Effector memory CD4-positive, alpha-beta T cell (primary cell): ENCODE measurements around the gene DUOX1.
A peak's percentile ranks its signal among the peaks of the same experiment; 100 is the strongest.

Experiments used
- DNase-seq, 3 donors: peaks; one replicate each; pipeline ENCODE4 v3.0.0-alpha.2; 2020
- H3K27ac ChIP-seq: 2 replicates; pipeline ENCODE4 v1.7.0; 2013; ENCODE audit warnings: mild to moderate bottlenecking, low read length, moderate library complexity; ENCODE audit not compliant: insufficient read depth, poor library complexity, severe bottlenecking
- H3K27me3 ChIP-seq: replicated peaks from 2 replicates; pipeline ENCODE4 v1.7.0; 2013; ENCODE audit warnings: mild to moderate bottlenecking, low read length; ENCODE audit not compliant: insufficient read depth, control insufficient read depth, poor library complexity, severe bottlenecking
- H3K36me3 ChIP-seq: 2 replicates; pipeline ENCODE4 v1.7.0; 2013; ENCODE audit warnings: mild to moderate bottlenecking, low read length, moderate library complexity; ENCODE audit not compliant: control insufficient read depth, insufficient read depth
- H3K4me1 ChIP-seq: 2 replicates; pipeline ENCODE4 v1.7.0; 2013; ENCODE audit warnings: low read length, mild to moderate bottlenecking; ENCODE audit not compliant: control insufficient read depth, insufficient read depth, poor library complexity, severe bottlenecking
- H3K4me3 ChIP-seq: 2 replicates; pipeline ENCODE4 v1.7.0; 2013; ENCODE audit warnings: low read length, low read depth, mild to moderate bottlenecking; ENCODE audit not compliant: insufficient read depth, poor library complexity, severe bottlenecking
- H3K9me3 ChIP-seq: 2 replicates; pipeline ENCODE4 v1.7.0; 2013; ENCODE audit warnings: mild to moderate bottlenecking, low read length, moderate library complexity; ENCODE audit not compliant: control insufficient read depth

Gene DUOX1

GRCh38 chr15:45121020-45121419 is 8.8 kb upstream of the DUOX1 start:
- H3K4me3 ChIP-seq = no peak overlapping the region
- H3K27me3 ChIP-seq = peaks cover 26% of the 10 kb centered on the region
- no peak for DNase-seq
- H3K27ac ChIP-seq = no peak overlapping the region
- no peaks in the 10 kb centered on the region for H3K9me3 ChIP-seq
- H3K36me3 ChIP-seq = no peaks in the 10 kb centered on the region
- peaks cover 22% of the 10 kb centered on the region for H3K4me1 ChIP-seq

- peaks cover 19% of the 10 kb centered on the region for H3K27me3 ChIP-seq
- no peak overlapping the region for H3K27ac ChIP-seq
- no peaks in the 10 kb centered on the region for H3K36me3 ChIP-seq
- no peak overlapping the region for H3K4me3 ChIP-seq
- DNase-seq = no peak
- peaks cover 13% of the 10 kb centered on the region for H3K4me1 ChIP-seq
- no peaks in the 10 kb centered on the region for H3K9me3 ChIP-seq
Observed at GRCh38 chr15:45121706-45122417, 7.9 kb upstream of the DUOX1 start.

DNA sequence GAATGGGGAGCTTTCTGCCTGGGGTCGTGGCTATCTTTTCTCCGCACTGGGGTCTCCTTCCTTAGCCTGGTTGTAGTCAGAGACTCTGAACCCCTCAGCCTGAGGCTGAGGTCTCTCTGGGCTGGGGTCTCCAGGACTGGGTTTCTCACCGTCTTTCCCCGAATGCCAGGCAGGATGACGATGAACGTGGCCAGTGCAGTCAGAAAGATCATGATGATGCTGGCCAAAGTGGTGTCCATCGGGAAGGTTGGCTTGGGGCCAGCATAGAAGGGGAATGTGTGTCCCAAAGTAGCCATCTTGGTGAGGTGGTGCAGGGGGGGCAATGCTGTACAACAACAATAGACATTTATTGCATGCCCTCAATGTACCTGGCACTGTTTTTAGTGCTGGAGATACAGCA is 7.1 kb upstream of the DUOX1 start:
- no peaks in the 10 kb centered on the region for H3K9me3 ChIP-seq
- H3K4me3 ChIP-seq = no peak overlapping the region
- H3K27ac ChIP-seq = no peak overlapping the region
- no peaks in the 10 kb centered on the region for H3K36me3 ChIP-seq
- DNase-seq = no peak
- peaks cover 10% of the 10 kb centered on the region for H3K27me3 ChIP-seq
- peaks cover 6% of the 10 kb centered on the region for H3K4me1 ChIP-seq

DNA sequence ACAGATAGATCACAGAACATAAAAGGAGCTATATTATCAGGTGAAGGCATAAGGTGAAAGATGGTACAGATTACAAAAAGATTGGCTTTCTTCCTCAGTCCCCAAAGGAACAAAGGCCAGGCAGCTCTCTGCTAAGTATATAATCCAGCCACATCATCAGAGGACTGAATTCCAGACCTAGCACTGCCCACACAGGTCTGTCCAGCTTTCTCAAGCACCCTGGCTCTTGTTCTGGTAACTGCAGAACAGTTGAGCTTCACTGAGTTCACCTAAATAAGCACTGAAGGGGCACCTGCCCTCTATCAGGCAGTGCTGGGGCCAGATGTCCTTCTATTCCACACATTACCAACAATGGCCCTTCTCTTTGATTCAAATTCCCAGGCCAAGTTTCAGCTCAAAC is 6.4 kb upstream of the DUOX1 start:
- Histone ChIP-seq H3K27me3 (peaks cover 10% of the 10 kb centered on the region), H3K4me1 (no peaks in the 10 kb centered on the region), H3K4me3 (no peak overlapping the region), H3K36me3 (no peaks in the 10 kb centered on the region), H3K9me3 (no peaks in the 10 kb centered on the region), H3K27ac (no peak overlapping the region)
- DNase-seq = no peak

GRCh38 chr15:45126535-45127158 is 3.1 kb upstream of the DUOX1 start:
- H3K4me3 ChIP-seq = no peak overlapping the region
- no peaks in the 10 kb centered on the region for H3K36me3 ChIP-seq
- DNase-seq = peak in 1 of 3 donors; percentile 29
- H3K9me3 ChIP-seq = no peaks in the 10 kb centered on the region
- peaks cover 25% of the 10 kb centered on the region for H3K27me3 ChIP-seq
- no peak overlapping the region for H3K27ac ChIP-seq
- no peaks in the 10 kb centered on the region for H3K4me1 ChIP-seq

GRCh38 chr15:45128971-45129639 is 689 bp upstream of the DUOX1 start:
- H3K27ac ChIP-seq = no peak overlapping the region
- H3K4me3 ChIP-seq = peak overlapping the region; percentile 5
- DNase-seq = no peak
- H3K27me3 ChIP-seq = peaks cover 30% of the 10 kb centered on the region
- no peaks in the 10 kb centered on the region for H3K36me3 ChIP-seq
- no peaks in the 10 kb centered on the region for H3K4me1 ChIP-seq
- no peaks in the 10 kb centered on the region for H3K9me3 ChIP-seq

DNA sequence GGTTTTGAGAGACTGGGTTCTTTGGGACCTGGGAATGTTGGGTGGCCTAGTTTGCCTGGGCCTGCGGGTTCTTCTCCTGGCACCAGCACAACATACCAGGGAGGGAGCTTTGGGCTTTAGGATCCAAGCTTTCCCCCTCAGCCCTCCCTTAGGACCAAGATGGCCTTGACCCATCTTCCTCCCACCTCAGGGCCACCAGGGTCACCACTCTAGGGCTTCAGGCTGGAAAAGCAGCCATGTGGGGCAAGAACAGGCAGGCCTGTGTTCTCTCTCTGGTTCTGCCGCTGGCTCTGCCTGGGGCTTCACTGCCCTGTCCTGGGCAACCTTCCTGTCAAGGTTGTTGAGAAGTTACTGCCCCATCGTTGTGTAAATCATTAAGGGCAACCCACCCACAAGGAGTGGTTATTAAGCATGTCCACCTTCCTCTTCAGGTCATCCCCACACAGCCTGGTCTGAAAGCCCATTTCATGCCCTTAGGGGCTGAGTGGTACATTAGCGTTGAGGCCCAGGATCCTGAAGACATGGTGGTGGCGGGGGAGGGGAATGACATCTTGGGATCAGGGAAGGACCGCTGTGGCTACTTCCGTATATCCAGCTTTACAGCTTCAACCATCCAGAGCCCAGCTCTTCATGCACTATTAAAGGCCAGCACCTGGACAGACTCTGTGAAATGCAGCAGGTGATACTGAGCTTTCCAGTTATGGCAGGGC is 652 bp downstream of the DUOX1 start:
- no peak for DNase-seq
- no peaks in the 10 kb centered on the region for H3K9me3 ChIP-seq
- no peaks in the 10 kb centered on the region for H3K36me3 ChIP-seq
- H3K4me3 ChIP-seq = no peak overlapping the region
- H3K27me3 ChIP-seq = peaks cover 38% of the 10 kb centered on the region
- no peak overlapping the region for H3K27ac ChIP-seq
- H3K4me1 ChIP-seq = peaks cover 5% of the 10 kb centered on the region

DNA sequence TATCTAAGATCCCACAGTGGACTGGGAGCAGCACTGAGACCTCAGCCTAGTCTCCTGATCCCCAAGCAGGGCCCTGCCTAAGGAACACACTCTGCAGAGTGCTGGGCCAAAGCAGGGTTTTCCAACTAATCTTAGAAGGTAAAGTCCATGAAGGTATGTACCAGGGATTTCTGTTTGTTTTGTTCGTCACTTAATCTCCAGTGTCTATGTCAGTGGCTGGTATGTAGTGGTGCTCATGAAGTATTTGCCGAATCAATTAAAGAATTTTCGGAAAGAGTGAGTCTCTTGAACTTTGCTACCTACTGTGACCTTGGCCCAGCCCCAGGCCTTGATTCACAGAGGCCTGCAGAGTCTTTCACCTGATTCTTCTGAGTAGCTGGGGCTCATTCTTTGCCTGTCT is 1.7 kb downstream of the DUOX1 start:
- Histone ChIP-seq H3K36me3 (no peaks in the 10 kb centered on the region), H3K4me1 (peaks cover 5% of the 10 kb centered on the region), H3K27ac (no peak overlapping the region), H3K9me3 (no peaks in the 10 kb centered on the region), H3K27me3 (peaks cover 46% of the 10 kb centered on the region), H3K4me3 (no peak overlapping the region)
- DNase-seq = no peak

DNA sequence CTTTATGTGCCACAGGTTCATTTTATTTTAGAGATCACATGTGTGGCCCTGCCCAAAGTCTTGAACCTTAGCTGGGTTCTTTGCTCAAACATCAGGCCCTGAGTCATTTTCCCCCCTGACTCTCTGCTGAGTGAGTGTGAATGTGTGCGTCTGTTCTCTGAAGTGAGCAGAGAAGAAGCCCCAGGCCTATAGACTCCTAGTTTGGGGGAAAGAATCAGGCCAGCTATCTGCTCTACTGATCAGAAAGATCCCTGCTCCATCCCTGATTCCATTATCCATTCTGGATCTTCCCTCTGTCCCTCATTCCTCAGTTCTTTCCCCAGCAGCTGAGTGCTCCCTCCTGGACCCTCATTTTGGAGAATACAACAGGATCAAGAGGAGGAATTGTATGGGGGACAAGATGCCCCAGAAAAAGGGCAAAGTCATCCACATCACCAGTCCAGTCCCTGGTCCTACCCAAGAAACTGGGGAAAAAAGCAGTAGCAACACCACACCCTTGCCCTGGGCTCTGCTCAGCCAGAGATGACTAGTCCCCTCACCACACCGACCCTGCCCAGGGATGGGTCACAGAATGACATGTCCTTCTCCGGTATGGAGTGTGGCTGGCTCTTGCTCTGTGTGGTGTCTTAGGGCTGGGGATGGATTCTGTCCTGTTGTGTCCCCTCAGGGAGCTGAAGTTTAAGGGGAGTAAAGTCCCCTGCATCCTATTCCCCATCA is 3.2 kb downstream of the DUOX1 start:
- Histone ChIP-seq H3K27ac (no peak overlapping the region), H3K27me3 (peaks cover 49% of the 10 kb centered on the region), H3K36me3 (no peaks in the 10 kb centered on the region), H3K9me3 (no peaks in the 10 kb centered on the region), H3K4me1 (peaks cover 5% of the 10 kb centered on the region), H3K4me3 (no peak overlapping the region)
- DNase-seq = no peak
